ENCODE data around the gene TNFAIP8.

- TF ChIP-seq CTCF (IDR thresholded peaks at IDR 0.05; ENCODE audit: low read depth, low read length, poor library complexity, severe bottlenecking) = peak; percentile 14
- TF ChIP-seq EZH2phosphoT487 (IDR thresholded peaks at IDR 0.05; ENCODE audit: borderline replicate concordance, low read length) = no peak
Measured at GRCh38 chr5:119409235-119409815, 53.5 kb downstream of the TNFAIP8 start.

Data from DOHH2 (cell line).